Measurements from ENCODE around the gene PTH1R.

PTH1R gene

GRCh38 chr3:46877406-46878125 lies at the start of gene PTH1R:
TSS of gene PTH1R (plus strand) at chr3:46877721. CDS start at chr3:46883560, 5,839 bp downstream.
- no peak for DNase-seq (ENCODE audit: low read depth)

- no peak for DNase-seq (ENCODE audit: low read depth)
Measured at GRCh38 chr3:46829699-46830208, 47.8 kb upstream of the PTH1R start.

GRCh38 chr3:46830801-46831200 lies 46.7 kb upstream of the PTH1R start:
- no peak for DNase-seq (ENCODE audit: low read depth)

GRCh38 chr3:46831316-46831715 lies 46.2 kb upstream of the PTH1R start:
- no peak for DNase-seq (ENCODE audit: low read depth)

- no peak for DNase-seq (ENCODE audit: low read depth)
Measured at GRCh38 chr3:46831841-46832240, 45.7 kb upstream of the PTH1R start.

GRCh38 chr3:46833346-46834300 lies 43.9 kb upstream of the PTH1R start:
- no peak for DNase-seq (ENCODE audit: low read depth)

GRCh38 chr3:46835054-46835453 lies 42.5 kb upstream of the PTH1R start:
- DNase-seq (ENCODE audit: low read depth): no peak

- no peak for DNase-seq (ENCODE audit: low read depth)
Measured at GRCh38 chr3:46835491-46835890, 42.0 kb upstream of the PTH1R start.

- no peak for DNase-seq (ENCODE audit: low read depth)
Measured at GRCh38 chr3:46838301-46838700, 39.2 kb upstream of the PTH1R start.

- no peak for DNase-seq (ENCODE audit: low read depth)
Measured at GRCh38 chr3:46840491-46840890, 37.0 kb upstream of the PTH1R start.

- DNase-seq (ENCODE audit: low read depth): no peak
Measured at GRCh38 chr3:46843508-46843907, 34.0 kb upstream of the PTH1R start.

- DNase-seq (ENCODE audit: low read depth): no peak
Measured at GRCh38 chr3:46844397-46844796, 33.1 kb upstream of the PTH1R start.

- no peak for DNase-seq (ENCODE audit: low read depth)
Measured at GRCh38 chr3:46844881-46845312, 32.6 kb upstream of the PTH1R start.

- peak; percentile 67 for DNase-seq (ENCODE audit: low read depth)
Measured at GRCh38 chr3:46845397-46845859, 32.1 kb upstream of the PTH1R start.

- DNase-seq (ENCODE audit: low read depth): peak; percentile 71
Measured at GRCh38 chr3:46845860-46846623, 31.5 kb upstream of the PTH1R start.

GRCh38 chr3:46846624-46847542 lies 30.6 kb upstream of the PTH1R start:
- DNase-seq (ENCODE audit: low read depth): no peak

- no peak for DNase-seq (ENCODE audit: low read depth)
Measured at GRCh38 chr3:46847744-46848143, 29.8 kb upstream of the PTH1R start.

- peak; percentile 53 for DNase-seq (ENCODE audit: low read depth)
Measured at GRCh38 chr3:46848271-46849044, 29.1 kb upstream of the PTH1R start.

GRCh38 chr3:46849045-46849631 lies 28.4 kb upstream of the PTH1R start:
- no peak for DNase-seq (ENCODE audit: low read depth)

All from iris pigment epithelial cell (primary cell).